Spinal cord (tissue), 10 donors: ENCODE results near the gene TIMM17A. TPM values are rescaled to one million over a fixed set of nuclear protein-coding genes. Genes with fewer than 3 reads are reported as not detected.

Experiments used
- DNase-seq, 6 donors: peaks; one replicate each; pipeline versions ENCODE4 v3.0.0 to v3.0.0-alpha.2; 2013 to 2015; ENCODE audit warnings: low spot score in 6 of 6, low read depth in 4 of 6
- H3K27ac ChIP-seq: one replicate; pipeline ENCODE4 v1.5.1; 2013; ENCODE audit warnings: low read depth, low read length, control low read depth
- H3K27me3 ChIP-seq: one replicate; pipeline ENCODE4 v1.6.1; 2013; ENCODE audit warnings: low read length; ENCODE audit not compliant: control insufficient read depth, insufficient read depth
- H3K36me3 ChIP-seq: one replicate; pipeline ENCODE4 v1.6.1; 2013; ENCODE audit warnings: low read length; ENCODE audit not compliant: control insufficient read depth, insufficient read depth
- H3K4me1 ChIP-seq: one replicate; pipeline ENCODE4 v1.6.1; 2013; ENCODE audit warnings: low read length; ENCODE audit not compliant: control insufficient read depth, insufficient read depth
- H3K4me3 ChIP-seq: one replicate; pipeline ENCODE4 v1.5.1; 2013; ENCODE audit warnings: low read depth, low read length, control low read depth
- H3K9me3 ChIP-seq: one replicate; pipeline ENCODE4 v1.6.1; 2013; ENCODE audit warnings: low read length; ENCODE audit not compliant: control insufficient read depth, insufficient read depth
- WGBS: methylation state at CpG from one replicate; pipeline ENCODE4 v1.1.5; 2013; ENCODE audit warnings: missing lambda C conversion rate; ENCODE audit not compliant: insufficient coverage; 5-methylcytosine and 5-hydroxymethylcytosine counted together
- polyA plus RNA-seq, 2 donors: library from polyadenylated mRNA; unstranded; fragments of 120-200 nt; gene quantifications; one replicate each; pipeline ENCODE4 v1.2.1, GENCODE V29; 2013; ENCODE audit not compliant: insufficient read length in 2 of 2
- total RNA-seq, 2 donors: library from RNA; depleted of rRNA in 1 of 2; stranded (reverse); fragments of 120-200 nt in 1 of 2; fragments of >200 nt in 1 of 2; gene quantifications; one replicate each; pipeline versions ENCODE4 v1.2.3 to v1.2.4, GENCODE V29; 2013 to 2014
- donor health status: healthy.

The TIMM17A gene
- total and polyA plus RNA-seq, 4 donors: 50.9 to 101 (median 86.5) TPM

- H3K9me3 ChIP-seq: no peaks in the 10 kb centered on the region
- H3K36me3 ChIP-seq: peaks cover 56% of the 10 kb centered on the region
- no peak overlapping the region for H3K4me3 ChIP-seq
- DNase-seq: no peak
- 99% methylated on average over 7 of the region's 10 CpGs for WGBS
- H3K27ac ChIP-seq: no peak overlapping the region
- H3K4me1 ChIP-seq: no peaks in the 10 kb centered on the region
- H3K27me3 ChIP-seq: no peaks in the 10 kb centered on the region
These were observed 34.2 kb downstream of the TIMM17A start for GRCh38 chr1:201989354-201990128.

- 60% methylated on average over 1 of the region's 6 CpGs for WGBS
- H3K27ac ChIP-seq: no peak overlapping the region
- peaks cover 62% of the 10 kb centered on the region for H3K36me3 ChIP-seq
- H3K4me1 ChIP-seq: no peaks in the 10 kb centered on the region
- no peaks in the 10 kb centered on the region for H3K27me3 ChIP-seq
- DNase-seq: no peak
- H3K4me3 ChIP-seq: no peak overlapping the region
- no peaks in the 10 kb centered on the region for H3K9me3 ChIP-seq
These were observed 35.1 kb downstream of the TIMM17A start for GRCh38 chr1:201990427-201990826.

- 56% methylated on average over 15 of the region's 16 CpGs for WGBS
- H3K4me3 ChIP-seq: no peak overlapping the region
- peak in 3 of 6 donors; percentile 22 to 79 (median 55) for DNase-seq
- H3K27me3 ChIP-seq: no peaks in the 10 kb centered on the region
- H3K4me1 ChIP-seq: no peaks in the 10 kb centered on the region
- no peak overlapping the region for H3K27ac ChIP-seq
- no peaks in the 10 kb centered on the region for H3K9me3 ChIP-seq
- H3K36me3 ChIP-seq: peaks cover 78% of the 10 kb centered on the region
These were observed 44.4 kb downstream of the TIMM17A start for GRCh38 chr1:201999625-202000238.

- no peaks in the 10 kb centered on the region for H3K27me3 ChIP-seq
- peak in 1 of 6 donors; percentile 11 for DNase-seq
- no peaks in the 10 kb centered on the region for H3K9me3 ChIP-seq
- H3K4me3 ChIP-seq: no peak overlapping the region
- no CpG with 5 or more reads among the region's 9 CpGs for WGBS
- H3K27ac ChIP-seq: no peak overlapping the region
- no peaks in the 10 kb centered on the region for H3K4me1 ChIP-seq
- peaks cover 65% of the 10 kb centered on the region for H3K36me3 ChIP-seq
These were observed 47.2 kb downstream of the TIMM17A start for GRCh38 chr1:202002507-202002906.

- peaks cover 5% of the 10 kb centered on the region for H3K4me1 ChIP-seq
- no peaks in the 10 kb centered on the region for H3K27me3 ChIP-seq
- DNase-seq: no peak
- WGBS: 83% methylated on average over 9 of the region's 9 CpGs
- H3K9me3 ChIP-seq: no peaks in the 10 kb centered on the region
- peaks cover 64% of the 10 kb centered on the region for H3K36me3 ChIP-seq
- H3K27ac ChIP-seq: no peak overlapping the region
- no peak overlapping the region for H3K4me3 ChIP-seq
These were observed 49.4 kb downstream of the TIMM17A start for GRCh38 chr1:202004711-202005110.

GRCh38 chr1:202005958-202006357 is 50.7 kb downstream of the TIMM17A start:
- Histone ChIP-seq H3K27me3 (no peaks in the 10 kb centered on the region), H3K36me3 (peaks cover 55% of the 10 kb centered on the region), H3K9me3 (no peaks in the 10 kb centered on the region), H3K4me1 (peaks cover 17% of the 10 kb centered on the region), H3K27ac (no peak overlapping the region), H3K4me3 (no peak overlapping the region)
- peak in 1 of 6 donors; percentile 9 for DNase-seq
- no CpG with 5 or more reads among the region's 2 CpGs for WGBS

- DNase-seq: no peak
- H3K27me3 ChIP-seq: no peaks in the 10 kb centered on the region
- H3K27ac ChIP-seq: no peak overlapping the region
- no peaks in the 10 kb centered on the region for H3K9me3 ChIP-seq
- no peak overlapping the region for H3K4me3 ChIP-seq
- 63% methylated on average over 1 of the region's 8 CpGs for WGBS
- peaks cover 41% of the 10 kb centered on the region for H3K36me3 ChIP-seq
- H3K4me1 ChIP-seq: peaks cover 17% of the 10 kb centered on the region
These were observed 52.0 kb downstream of the TIMM17A start for GRCh38 chr1:202007304-202007703.

- Histone ChIP-seq H3K4me3 (no peak overlapping the region), H3K36me3 (peaks cover 39% of the 10 kb centered on the region), H3K4me1 (peaks cover 17% of the 10 kb centered on the region), H3K27me3 (no peaks in the 10 kb centered on the region), H3K27ac (no peak overlapping the region), H3K9me3 (no peaks in the 10 kb centered on the region)
- no peak for DNase-seq
- WGBS: 41% methylated on average over 8 of the region's 11 CpGs
These were observed 52.6 kb downstream of the TIMM17A start for GRCh38 chr1:202007805-202008489.

- WGBS: 17% methylated on average over 11 of the region's 11 CpGs
These were observed 54.2 kb downstream of the TIMM17A start for GRCh38 chr1:202009326-202010179.

More at GRCh38 chr1:202009326-202010179, 54.2 kb downstream of the TIMM17A start:
- DNase-seq: peak; percentile 68 to 94 (median 80)
- Histone ChIP-seq H3K36me3 (peaks cover 31% of the 10 kb centered on the region), H3K4me3 (no peak overlapping the region), H3K9me3 (no peaks in the 10 kb centered on the region), H3K4me1 (peaks cover 17% of the 10 kb centered on the region), H3K27me3 (no peaks in the 10 kb centered on the region), H3K27ac (peak overlapping the region; percentile 44)
